ENCODE data around the gene NOTCH2.

NOTCH2 gene

GRCh38 chr1:119906927-119907652 lies 162.4 kb downstream of the NOTCH2 start:
- DNase-seq (ENCODE audit: low read depth): no peak

- no peak for DNase-seq (ENCODE audit: low read depth)
Observed at GRCh38 chr1:119903443-119903835, 166.0 kb downstream of the NOTCH2 start.

- no peak for DNase-seq (ENCODE audit: low read depth)
Observed at GRCh38 chr1:119902775-119903442, 166.6 kb downstream of the NOTCH2 start.

GRCh38 chr1:119898981-119899720 lies 170.3 kb downstream of the NOTCH2 start:
- DNase-seq (ENCODE audit: low read depth): no peak

DNA sequence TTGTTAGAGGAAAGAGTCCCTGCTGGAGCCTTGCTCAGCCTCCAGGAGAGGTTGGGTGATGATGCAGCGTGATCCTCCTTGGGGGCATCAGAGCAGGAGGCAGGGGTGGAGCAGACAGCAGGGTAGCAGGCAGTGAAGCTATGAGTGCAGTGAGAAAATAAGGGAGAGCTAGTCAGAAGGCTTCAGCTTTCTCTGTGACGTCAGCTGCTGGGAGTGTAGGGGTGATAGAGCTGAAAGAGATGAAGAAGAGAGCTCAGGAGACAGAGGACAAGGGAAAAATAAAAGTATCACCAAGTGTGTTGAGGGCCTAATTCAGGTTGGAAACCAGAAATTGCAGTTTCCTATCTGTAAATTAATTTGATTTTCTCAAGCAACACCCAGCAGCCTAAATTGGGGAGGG lies 170.9 kb downstream of the NOTCH2 start:
- no peak for DNase-seq (ENCODE audit: low read depth)

DNA sequence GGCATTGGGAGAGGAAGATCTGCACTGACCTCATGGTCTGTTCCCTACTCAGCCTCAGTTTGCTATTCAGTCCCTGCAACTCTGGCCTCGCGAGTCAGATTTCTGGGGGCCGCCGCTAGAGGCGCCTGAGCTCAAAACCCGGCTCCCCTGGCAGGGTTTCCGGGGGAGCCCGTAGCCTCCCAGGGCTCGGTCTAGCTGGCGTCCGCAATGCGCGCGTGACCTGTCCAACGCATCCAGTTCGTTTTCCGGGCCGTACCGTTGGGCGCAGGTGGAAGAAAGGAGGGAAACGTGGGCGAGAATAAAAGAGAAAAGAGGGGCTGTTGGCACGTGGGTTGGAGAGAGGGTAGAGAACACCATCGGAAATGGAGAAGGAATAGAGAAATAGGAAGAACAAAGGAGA lies 173.2 kb downstream of the NOTCH2 start, which contains the start of gene ADAM30:
ADAM30 (minus strand) TSS at position 213 of the 400 bp plus-strand sequence; CDS start at position 34, 179 bp downstream.
- no peak for DNase-seq (ENCODE audit: low read depth)

DNA sequence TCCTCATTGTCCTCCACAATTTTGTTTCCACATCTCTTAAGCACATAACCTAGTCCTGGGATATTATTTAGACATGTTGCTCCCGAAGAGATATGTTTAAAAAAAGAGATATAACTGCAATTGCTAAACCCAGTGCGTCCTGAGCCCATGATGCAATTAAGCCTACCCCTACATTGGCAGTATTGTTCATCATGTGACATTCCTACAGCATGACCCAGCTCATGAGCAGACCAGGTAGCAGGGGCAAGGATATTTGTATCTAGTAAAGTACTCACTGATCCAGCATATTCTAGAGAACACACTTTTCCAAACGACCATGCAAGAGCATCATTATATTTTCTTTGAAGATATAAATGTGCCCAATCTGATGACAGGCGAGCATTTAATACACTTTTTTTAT lies 174.4 kb downstream of the NOTCH2 start:
- DNase-seq (ENCODE audit: low read depth): no peak

DNA sequence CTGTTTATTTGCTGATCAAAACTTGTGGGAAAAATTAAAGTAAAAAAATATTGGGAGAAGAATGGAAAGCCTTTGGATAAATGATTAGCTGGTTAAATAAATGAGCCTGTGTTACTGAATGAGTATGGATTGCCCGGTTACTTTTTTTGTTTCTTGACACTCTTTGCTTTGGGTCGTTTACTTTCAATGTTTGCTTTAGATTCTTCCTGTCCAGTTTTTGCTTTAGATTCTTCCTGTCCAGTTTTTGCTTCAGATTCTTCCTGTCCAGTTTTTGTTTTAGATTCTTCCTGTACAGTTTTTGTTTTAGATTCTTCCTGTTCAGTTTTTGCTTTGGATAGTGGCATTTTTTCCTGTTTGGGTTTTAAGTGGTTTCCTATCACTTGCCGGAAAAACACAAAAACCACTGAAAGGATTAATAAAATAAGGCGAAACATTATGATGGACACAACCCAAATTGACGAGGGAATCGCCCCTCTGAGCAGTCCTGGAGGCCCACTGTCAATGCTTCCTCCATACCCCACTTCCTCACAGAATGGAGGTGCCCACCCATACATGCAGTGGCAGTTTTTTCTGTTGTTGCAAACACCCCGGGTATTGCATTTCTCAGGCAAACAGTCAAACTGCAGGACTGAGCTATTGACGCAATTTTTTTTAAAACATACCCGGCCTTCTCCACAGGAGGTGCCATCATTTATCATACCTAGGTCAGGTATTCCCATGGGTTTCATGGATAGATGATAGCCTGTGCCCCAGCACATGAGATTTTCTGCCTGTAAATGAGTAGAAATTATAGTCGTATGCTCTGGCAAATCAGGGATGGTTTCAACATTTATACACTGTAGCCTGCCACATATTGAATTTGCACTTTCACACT lies 175.4 kb downstream of the NOTCH2 start:
- no peak for DNase-seq (ENCODE audit: low read depth)

DNA sequence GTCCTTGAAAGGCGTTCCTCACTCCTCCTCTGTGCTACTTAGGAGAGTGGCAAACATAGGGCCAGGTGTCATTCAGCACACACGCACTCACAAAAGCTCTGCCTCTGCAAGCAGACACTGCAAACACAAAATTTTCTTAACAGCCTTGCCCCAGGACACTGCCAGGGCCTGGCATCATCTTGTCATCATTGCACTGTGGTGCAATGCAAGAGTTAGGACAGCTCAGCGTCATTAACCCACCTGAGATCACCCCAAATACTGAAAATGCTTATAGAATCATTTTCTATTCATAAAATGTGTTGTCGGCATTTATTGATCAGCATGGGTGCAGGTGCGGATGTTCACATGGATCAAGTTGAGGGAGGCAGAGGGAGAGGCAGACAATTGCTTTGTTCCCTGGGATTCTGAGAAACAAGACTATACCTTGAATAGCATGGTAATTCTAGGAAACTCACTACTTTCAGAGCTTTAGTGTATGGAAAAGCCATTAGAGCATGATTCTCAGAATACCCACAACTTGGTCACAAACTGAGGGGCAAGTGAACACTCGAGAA lies 176.1 kb downstream of the NOTCH2 start:
- DNase-seq (ENCODE audit: low read depth): no peak

DNA sequence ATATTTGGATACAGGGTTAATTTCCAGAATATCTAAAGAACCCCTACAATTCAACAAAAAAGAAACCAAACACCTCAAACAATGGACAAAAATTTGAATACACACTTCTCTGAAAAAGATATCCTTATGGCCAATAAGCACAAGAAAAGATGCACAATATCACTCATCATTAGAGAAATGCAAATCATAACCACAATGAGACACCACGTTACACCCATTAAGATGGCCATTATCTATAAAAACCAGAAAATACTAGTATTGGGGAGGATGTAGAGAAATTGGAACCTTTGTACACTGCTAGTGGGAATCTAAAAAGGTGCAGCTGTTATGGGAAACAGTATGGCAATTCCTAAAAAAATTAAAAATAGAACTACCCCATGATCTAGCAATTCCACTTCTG lies 178.1 kb downstream of the NOTCH2 start:
- no peak for DNase-seq (ENCODE audit: low read depth)

GRCh38 chr1:119888476-119888875 lies 181.0 kb downstream of the NOTCH2 start:
- DNase-seq (ENCODE audit: low read depth): no peak

GRCh38 chr1:119887427-119887826 lies 182.0 kb downstream of the NOTCH2 start:
- DNase-seq (ENCODE audit: low read depth): no peak

DNA sequence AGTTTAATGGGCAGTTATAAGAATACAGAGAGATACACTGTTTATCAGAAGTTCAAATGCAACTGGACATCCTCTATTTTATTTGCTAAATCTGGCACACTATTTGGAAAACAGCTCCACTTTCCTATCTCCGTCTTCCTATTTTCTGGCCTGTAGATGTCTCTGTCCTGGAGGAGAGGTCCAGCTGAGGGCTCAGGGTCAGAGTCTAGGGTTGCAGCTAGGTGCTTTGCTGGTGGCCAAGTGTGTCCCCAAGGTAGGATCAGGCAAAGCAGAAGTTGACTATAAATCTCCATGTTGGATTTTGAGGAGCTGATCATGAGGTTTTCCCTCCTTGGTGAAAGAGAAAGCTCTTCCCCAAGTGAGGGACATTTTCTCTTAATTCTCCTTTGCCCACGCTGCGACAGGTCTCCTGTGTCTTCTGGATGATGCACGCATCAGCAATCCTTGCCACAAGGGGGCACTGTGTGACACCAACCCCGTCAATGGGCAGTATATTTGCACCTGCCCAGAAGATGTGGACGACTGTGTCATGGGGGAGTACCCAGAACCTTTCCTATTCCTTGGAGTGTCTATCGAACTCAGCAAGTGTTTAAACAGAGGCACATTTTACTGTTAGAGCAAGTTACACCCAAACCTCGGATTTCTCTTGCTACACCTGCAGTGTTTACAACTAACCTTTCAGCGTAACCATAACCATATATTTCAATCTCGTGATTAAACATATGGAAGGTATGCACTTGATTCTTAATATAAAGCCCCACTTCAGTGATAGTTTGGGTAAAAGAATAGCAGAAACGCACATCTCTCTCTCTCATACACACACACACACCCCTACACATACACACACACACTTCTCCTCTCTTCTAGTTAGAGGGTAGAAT lies 183.3 kb downstream of the NOTCH2 start:
- DNase-seq (ENCODE audit: low read depth): peak; percentile 9

GRCh38 chr1:119884711-119885110 lies 184.8 kb downstream of the NOTCH2 start:
- no peak for DNase-seq (ENCODE audit: low read depth)

- DNase-seq (ENCODE audit: low read depth): no peak
Observed at GRCh38 chr1:119883826-119884225, 185.6 kb downstream of the NOTCH2 start.

DNA sequence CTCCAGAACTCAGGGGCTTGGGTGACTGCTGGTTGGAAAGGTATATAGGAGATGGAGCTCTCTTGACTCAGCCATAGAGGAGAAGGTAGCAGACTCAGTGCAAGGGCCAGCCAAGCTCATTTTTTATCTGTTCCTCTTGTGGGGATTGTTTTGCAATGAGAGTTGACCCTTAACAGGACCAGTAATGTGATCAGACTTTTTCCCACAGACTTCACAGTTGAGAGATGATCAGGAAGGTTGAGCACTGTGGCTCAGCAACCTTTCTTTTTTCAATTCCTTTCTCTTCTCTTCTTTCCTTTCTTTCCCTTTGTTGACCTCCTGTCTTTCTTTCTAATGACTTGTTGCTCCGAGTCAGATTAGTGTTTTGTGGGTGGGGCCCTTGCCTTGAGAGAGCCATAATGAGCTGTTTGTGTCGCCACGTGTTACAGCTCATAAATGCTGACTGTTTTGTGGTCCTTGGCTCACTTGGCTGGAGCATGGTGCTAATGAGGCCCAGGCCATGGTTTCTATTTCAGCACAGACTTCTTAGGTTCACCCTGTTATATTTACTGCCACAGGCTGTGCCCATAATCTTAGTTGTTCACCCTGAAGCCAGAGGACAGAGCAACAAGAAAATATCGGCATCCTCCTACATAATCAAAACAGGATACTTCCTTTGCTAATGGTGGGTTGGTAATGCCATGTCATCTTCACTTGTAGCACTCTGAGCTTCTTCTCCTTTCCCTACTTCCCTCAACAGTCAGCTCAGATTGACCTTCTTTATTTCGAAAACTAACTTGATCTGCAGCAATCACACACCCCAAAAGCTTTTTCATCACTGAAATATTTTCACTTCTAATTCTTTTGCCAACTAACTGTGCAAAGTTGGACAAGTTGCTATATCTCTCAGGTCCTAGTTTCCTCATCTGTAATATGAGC lies 187.1 kb downstream of the NOTCH2 start:
- no peak for DNase-seq (ENCODE audit: low read depth)

- DNase-seq (ENCODE audit: low read depth): no peak
Observed at GRCh38 chr1:119879510-119880434, 189.7 kb downstream of the NOTCH2 start.

DNA sequence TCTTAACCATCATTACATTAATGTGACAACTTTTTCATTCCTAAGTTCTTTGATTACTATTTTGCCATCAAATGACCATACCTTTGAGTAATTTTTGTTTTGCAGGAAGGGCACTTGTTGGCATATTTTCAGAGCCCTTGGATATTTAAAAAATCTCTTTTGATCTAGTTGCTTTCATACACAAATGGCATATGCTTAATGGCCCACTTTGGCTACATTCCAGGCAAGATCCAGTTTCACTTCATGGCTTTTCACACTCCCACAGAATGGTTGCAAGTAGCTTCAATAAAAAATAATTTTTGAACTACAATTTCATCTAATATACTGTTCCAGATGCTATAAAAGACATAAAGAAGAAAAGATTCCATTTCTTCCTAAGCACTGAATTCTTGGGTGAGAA lies 191.3 kb downstream of the NOTCH2 start:
- no peak for DNase-seq (ENCODE audit: low read depth)

Measured in stimulated activated CD4-positive, alpha-beta T cell treated with anti-CD3 and anti-CD28 coated beads, Interleukin-2, amount 100 ng/mL, for 4 hours (primary cell).